Measurements from ENCODE around the gene ABCC5.

DNA sequence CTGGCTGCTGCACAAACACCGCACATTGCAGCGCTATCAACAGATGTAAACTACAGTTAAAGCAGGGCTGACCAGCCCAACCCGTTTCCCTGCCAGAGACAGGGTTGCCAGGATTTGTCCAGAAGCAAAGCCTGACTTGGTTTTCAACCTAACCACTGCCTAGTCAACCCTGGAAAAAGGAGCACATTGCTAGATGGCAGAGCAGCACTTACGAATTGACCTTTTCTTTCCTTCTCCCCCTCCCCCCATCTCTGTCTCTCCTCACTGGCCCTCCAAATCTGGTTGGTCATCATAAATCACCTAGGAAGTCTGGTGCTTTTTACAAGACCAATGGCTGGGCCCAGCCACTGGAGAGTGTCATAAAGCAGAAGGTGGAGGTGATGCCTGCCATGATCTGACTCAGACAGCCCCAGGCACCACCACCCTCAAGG is 51.3 kb downstream of the ABCC5 start:
- TF ChIP-seq CTCF (IDR thresholded peaks at IDR 0.05; ENCODE audit: low read length): no peak
- no peak for TF ChIP-seq EZH2 (IDR thresholded peaks at IDR 0.05; ENCODE audit: borderline replicate concordance, low read length)

Data from OCI-LY1 (cell line).